Left ventricle myocardium superior (tissue), 1 donor: Measurements from ENCODE around the gene KCNIP4. TPM values are rescaled to one million over a fixed set of nuclear protein-coding genes. Genes with fewer than 3 reads are reported as not detected.

Experiments used
- ATAC-seq: fragments of 200-7000 bp; cut with Tn5 transposase; one replicate; pipeline ENCODE4 v1.9.1; 2020; ENCODE audit warnings: mild to moderate bottlenecking, moderate library complexity
- DNase-seq: peaks from one replicate; pipeline ENCODE4 v3.0.0-alpha.2; 2020
- intact Hi-C: fragments of 100-400 bp; cut with micrococcal nuclease; formaldehyde crosslinking; loops from one replicate; pipeline ENCODE4 v1.11.0; 2022
- total RNA-seq: library from RNA; stranded (reverse); fragmentation: NEBNext Ultra II Directional; extraction: Animal tissue kit (Norgen Biotek cat#: 25700); gene quantifications from one replicate; pipeline ENCODE4 v1.2.1, GENCODE V29; 2021
- donor health status: DM: no; HTN: yes; CAD: no; lungs with severe emphysema.

Gene KCNIP4
- total RNA-seq, 1 donor from 2014 or later, result not detected

GRCh38 chr4:21792736-21793135, 155.8 kb downstream of the KCNIP4 start:
- intact Hi-C loops, result no loop called here
- ATAC-seq (no peak), DNase-seq (no peak)

DNA sequence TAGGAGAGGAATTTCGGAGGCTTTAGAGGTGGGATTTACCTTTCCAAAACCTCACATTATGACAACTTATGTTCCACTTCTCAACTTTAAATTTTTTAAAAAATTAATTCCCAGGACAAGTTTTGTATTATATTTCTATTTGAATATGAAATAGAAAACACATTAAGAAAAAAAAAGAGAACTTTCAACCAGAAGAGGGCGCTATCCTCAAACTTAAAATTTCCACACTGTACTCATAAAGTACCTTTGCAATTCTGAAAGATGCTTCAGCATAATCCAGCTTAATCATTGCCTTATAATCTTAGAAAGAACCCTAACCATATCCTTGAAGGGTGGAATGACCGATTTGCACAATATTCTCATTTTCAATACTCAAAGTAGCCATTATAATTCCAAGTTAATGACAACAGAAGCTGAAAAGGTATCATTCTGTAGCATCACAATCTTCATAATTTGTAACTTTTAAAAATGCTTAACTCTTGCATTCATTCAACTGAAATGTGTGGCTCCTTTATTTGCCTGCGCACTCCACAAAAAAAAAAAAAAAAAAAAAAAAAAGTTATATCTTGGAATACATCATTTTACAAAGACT, 158.0 kb downstream of the KCNIP4 start:
- no peak for ATAC-seq
- intact Hi-C loops, result no loop called here

DNA sequence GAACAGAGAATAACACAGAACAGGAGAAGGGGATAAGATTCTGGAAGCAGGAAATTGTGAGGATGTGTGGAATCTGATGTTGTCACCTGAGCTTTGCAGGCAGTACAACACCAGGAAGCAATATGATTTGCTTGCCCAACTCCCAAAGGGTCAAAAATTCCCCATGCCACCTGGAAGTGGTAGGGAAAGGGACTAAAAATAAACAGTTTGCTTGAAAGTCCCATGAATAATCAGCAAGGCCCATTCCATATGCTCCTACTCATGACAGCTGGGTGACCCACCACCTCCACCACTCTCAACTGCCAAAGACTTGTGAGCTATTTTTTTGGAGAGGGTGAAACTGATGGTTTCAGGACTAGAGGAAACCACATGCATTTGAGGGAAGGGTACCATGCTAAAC, 168.4 kb downstream of the KCNIP4 start:
- ATAC-seq (no peak), DNase-seq (no peak)
- intact Hi-C loops, result no loop called here

More for the DNA sequence above, 158.0 kb downstream of the KCNIP4 start:
- no peak for DNase-seq

GRCh38 chr4:21778702-21779101, 169.9 kb downstream of the KCNIP4 start:
- no peak for DNase-seq
- intact Hi-C loops, result no loop called here
- ATAC-seq, result no peak

DNA sequence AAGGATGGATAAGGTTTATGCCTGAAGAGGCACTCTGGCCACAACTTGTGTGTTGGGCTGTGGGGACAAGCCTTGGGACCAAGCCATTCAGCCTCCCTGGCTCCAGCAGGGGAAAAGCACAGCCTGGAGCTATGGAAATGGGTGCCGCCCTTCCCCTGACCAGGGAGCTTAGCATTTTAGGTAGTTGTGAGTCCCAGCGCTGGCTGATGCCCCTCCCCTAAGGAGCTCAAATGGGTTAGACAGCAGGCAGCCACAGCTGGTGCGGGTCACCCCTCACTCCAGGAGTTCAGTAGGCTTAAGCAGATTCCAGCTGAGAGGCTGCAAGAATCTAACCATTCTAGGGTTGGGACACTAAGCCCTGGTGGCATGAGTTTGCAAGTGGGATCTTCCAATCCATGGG, 172.9 kb downstream of the KCNIP4 start:
- intact Hi-C loops, result no loop called here
- ATAC-seq, result no peak
- DNase-seq, result no peak

- ATAC-seq (no peak), DNase-seq (no peak)
- intact Hi-C loops, result no loop called here
Measured at GRCh38 chr4:21769404-21770147, 179.0 kb downstream of the KCNIP4 start.

DNA sequence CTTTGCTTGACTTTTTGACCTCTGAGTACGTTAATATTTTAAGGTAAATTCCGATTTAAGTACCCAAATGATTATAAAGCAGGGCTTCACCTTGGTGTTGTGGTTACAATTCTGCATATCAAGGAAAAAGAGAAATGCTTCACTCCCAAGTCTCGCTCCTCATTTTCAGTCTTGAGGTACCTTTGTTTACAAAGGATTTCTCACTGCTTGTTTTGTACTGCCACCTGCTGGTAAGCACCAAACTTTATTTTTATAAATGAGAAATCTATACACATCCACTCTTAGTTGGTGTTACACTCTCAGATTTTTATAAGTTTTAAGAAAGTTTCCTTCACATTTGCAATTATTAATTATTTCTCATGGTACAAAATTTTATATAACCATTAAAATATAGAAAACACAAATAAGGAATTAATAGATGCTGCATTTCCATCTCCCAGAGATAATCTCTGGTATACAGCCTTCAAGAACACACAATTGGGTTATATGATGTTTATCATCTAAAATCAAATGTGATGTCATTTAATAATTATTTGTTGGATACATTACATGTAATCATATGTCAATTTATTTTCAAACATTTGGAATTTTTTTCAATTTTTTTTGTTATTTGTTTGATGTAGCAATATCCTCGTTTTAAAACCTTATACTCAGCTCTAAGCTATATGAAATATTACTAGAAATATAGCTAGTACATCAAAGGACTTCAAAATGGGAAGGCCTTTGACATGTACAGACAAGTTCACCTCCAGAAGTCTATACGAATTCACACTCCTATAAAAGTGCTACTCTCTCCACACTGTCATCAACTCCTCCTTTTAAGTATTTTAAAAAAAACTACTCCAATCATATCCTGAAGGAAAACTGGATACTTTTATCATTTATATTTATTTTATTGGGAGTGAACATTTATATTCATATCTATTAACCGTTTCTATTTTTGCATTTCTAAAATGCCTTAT, 179.9 kb downstream of the KCNIP4 start:
- intact Hi-C loops, result no loop called here
- DNase-seq, result no peak
- ATAC-seq, result no peak

DNA sequence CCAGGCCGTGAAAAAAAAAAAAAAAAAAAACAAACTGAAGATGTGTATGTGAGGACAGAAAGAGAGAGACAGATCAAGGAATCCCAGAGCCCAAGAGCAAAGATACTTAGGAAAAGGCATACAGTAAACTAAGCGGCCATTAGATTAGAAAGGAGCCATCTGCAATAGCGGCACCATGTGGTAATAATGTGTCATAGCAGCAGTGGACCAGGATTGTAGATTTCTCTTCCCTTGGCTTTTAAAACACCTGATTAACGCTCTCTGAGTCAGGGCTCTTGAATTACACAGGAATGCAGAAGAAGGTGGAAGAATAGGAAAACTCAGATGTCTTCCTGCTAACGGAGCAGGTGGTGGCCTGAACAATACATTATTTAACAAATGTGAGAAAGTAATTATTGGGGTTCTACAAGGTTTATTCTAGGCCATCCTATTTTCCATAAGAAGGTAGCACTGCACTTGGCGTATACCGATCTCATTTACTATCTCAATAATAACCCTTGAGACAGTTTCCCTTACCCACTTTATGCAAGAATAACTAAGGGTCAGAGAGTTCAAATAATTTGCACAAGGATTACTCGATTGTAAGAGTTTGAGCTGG, 182.7 kb downstream of the KCNIP4 start:
- peak; percentile 33 for ATAC-seq
- DNase-seq, result no peak
- intact Hi-C loops, result loop anchor here (2.0 kb wide), 1 partner anchor 253 kb away; no protein-coding TSS in a partner anchor

DNA sequence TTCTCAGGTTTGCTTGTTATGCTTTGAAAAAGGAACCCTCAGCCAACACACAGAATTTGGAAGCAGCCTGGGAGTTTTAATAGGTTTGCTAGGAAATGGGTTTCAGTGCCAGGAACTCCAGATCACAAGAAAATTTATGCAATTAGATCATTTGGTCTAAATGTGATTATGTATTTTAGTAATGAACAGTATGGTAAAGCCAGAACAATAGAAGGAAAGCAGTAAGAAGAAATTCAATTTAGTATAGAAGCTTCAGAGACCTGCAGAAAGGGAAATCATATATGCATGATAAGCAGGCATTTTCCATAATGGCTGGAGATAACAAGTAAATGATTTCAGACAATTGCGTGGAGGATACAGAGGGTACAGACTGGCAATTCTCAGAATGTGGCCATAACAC, 184.7 kb downstream of the KCNIP4 start:
- intact Hi-C loops, result loop anchor here (2.0 kb wide), 1 partner anchor 251 kb away; no protein-coding TSS in a partner anchor
- no peak for DNase-seq
- ATAC-seq, result no peak

- ATAC-seq (no peak), DNase-seq (no peak)
- intact Hi-C loops, result no loop called here
Measured at GRCh38 chr4:21757248-21757647, 191.3 kb downstream of the KCNIP4 start.

GRCh38 chr4:21753084-21753760, 195.3 kb downstream of the KCNIP4 start:
- ATAC-seq (no peak), DNase-seq (no peak)
- intact Hi-C loops, result no loop called here

DNA sequence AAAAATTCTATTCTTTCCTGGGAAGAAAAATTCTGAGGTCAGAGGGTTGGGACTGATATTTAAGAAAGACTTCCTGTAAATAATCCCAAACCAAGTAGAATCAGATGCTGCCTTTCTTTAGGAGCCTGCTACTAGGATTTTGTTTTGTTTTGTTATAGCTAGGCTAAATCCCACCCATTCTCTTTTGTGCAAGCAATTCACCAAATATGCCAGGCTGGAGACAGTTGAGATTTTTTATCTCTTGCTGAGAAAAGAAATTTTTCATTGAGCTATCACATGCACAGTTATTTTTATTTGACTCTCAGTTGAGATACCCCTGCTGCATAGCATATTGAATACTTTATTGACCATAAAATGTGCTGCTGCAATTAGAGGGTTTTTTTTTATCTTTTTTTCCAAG, 196.0 kb downstream of the KCNIP4 start:
- intact Hi-C loops, result no loop called here
- ATAC-seq, result no peak
- DNase-seq, result no peak

- DNase-seq (no peak), ATAC-seq (no peak)
- intact Hi-C loops, result no loop called here
Measured at GRCh38 chr4:21749924-21750323, 198.6 kb downstream of the KCNIP4 start.

DNA sequence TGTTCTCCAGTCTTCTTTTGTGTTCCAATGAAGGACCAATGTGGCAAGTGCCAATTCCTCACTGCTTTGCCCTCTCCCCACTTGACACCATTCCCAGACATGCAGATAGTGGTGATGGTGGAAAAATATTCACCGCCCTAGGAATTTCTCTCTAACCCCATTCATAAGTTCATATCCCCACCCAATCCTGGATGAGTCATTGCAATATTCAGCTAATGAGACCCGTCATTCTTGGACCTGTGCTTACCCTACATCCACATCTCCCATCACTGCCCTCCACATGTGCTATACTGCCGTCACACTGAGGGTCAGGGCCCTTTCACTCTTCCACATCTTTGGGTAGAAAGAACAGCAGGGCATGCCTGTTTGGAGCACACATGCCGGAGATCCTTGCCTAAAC, 199.2 kb downstream of the KCNIP4 start:
- ATAC-seq, result no peak
- intact Hi-C loops, result no loop called here
- no peak for DNase-seq

DNA sequence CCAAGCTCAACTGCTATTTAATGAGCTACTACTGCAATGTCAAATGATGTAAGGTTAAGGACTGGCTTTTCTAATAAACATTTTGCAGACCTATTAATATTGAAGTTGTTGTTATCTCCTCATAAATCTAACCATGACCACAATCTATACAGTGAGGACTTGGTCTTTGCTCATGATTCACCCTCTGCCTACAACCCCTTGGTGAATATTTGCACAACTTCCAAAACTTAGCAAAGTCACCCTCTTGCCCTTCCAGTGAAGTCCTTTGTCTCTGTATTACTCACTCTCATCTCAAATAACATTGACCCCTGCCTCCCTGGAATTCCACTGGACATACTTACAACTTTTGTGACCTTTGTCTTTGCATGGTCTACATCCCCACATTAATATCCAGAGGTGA, 204.5 kb downstream of the KCNIP4 start:
- DNase-seq (no peak), ATAC-seq (no peak)
- intact Hi-C loops, result no loop called here

GRCh38 chr4:21742326-21742725, 206.2 kb downstream of the KCNIP4 start:
- intact Hi-C loops, result no loop called here
- ATAC-seq (no peak), DNase-seq (no peak)

DNA sequence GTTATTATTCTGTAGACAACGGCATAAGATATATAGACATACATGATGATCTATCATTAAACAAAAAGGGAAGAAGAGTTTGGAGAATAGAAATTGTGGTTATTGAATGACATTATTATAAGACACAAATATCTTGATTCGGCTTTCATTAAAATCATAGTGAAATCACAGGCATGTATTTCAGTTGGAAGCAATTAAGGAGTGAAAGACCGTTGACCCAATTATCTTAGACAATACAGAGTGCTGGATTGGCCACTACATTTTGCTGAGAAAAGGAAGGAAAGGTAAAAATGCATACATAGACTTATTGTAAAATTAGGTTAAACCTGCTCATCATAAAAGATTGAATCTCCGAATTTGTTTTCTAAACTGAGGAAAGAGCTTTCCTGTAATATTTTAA, 209.8 kb downstream of the KCNIP4 start:
- intact Hi-C loops, result no loop called here
- no peak for DNase-seq
- ATAC-seq, result no peak

- DNase-seq (no peak), ATAC-seq (no peak)
- intact Hi-C loops, result no loop called here
Measured at GRCh38 chr4:21735866-21736265, 212.7 kb downstream of the KCNIP4 start.
